ENCODE results near the gene C7orf33.

Gene C7orf33

DNA sequence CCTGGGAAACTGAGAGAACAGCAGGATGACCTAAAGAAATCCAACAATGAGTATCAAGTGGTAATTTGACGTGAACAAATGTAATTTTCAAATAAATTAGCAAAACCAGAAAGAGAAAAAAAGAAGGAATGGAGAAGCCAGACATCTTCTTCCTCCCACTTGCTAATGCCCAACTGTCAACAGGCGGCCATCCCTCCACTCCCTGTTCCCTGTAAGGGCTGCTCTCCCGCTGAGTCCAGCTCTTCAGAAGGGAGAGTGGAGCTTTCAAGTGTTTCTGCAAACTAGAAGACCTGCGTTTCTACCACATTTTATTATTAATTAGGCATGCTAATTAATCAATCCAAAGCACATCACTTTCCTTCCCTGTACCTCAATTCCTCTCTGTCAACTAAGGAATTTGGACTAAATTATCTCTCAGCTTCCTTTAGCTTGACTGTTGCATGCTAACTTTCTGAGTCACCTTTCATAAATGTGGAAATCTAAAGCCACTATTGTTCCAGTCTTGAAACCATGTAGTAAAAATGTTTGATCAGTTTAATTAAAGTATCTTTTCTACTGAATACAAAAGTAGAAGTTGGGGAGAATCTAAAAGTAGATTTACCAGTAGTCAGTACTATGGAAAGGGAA is 59.8 kb downstream of the C7orf33 start:
- Histone ChIP-seq H3K36me3 (no peaks in the 10 kb centered on the region), H3K9me3 (no peaks in the 10 kb centered on the region), H3K27me3 (no peaks in the 10 kb centered on the region), H3K27ac (no peak overlapping the region), H3K4me3 (ENCODE audit: low read depth in 1 of 2, low read length in 1 of 2) (no peak overlapping the region), H3K4me1 (ENCODE audit: control insufficient read depth in 1 of 2, insufficient read depth in 1 of 2, low read depth in 1 of 2, low read length in 1 of 2) (no peaks in the 10 kb centered on the region)
- TF ChIP-seq CTCF (IDR thresholded peaks at IDR 0.05), result no peak

DNA sequence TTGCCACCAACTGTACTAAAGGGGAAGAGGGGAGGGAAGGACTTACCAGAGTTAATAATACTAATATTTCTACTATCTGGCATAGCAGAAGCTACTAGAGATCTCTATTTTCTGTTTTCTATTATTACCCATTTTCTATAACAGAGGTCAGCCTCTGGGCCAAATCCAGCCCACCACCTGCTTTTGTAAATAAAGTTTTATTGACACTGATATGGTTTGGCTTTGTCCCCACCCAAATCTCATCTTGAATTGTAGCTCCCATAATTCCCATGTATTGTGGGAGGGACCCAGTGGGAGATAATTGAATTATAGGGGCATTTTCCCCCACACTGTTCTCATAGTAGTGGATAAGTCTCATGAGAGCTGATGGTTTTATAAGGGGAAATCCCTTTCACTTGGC is 62.2 kb downstream of the C7orf33 start:
- H3K4me1 ChIP-seq (ENCODE audit: control insufficient read depth in 1 of 2, insufficient read depth in 1 of 2, low read depth in 1 of 2, low read length in 1 of 2), result no peaks in the 10 kb centered on the region
- H3K4me3 ChIP-seq (ENCODE audit: low read depth in 1 of 2, low read length in 1 of 2), result no peak overlapping the region
- no peaks in the 10 kb centered on the region for H3K27me3 ChIP-seq
- TF ChIP-seq CTCF (IDR thresholded peaks at IDR 0.05), result no peak
- H3K27ac ChIP-seq, result no peak overlapping the region
- no peaks in the 10 kb centered on the region for H3K36me3 ChIP-seq
- no peaks in the 10 kb centered on the region for H3K9me3 ChIP-seq

- H3K4me1 ChIP-seq (ENCODE audit: control insufficient read depth in 1 of 2, insufficient read depth in 1 of 2, low read depth in 1 of 2, low read length in 1 of 2), result no peaks in the 10 kb centered on the region
- H3K27ac ChIP-seq, result no peak overlapping the region
- no peaks in the 10 kb centered on the region for H3K27me3 ChIP-seq
- no peak overlapping the region for H3K4me3 ChIP-seq (ENCODE audit: low read depth in 1 of 2, low read length in 1 of 2)
- TF ChIP-seq CTCF (IDR thresholded peaks at IDR 0.05), result no peak
- no peaks in the 10 kb centered on the region for H3K36me3 ChIP-seq
- H3K9me3 ChIP-seq, result no peaks in the 10 kb centered on the region
These were observed 67.4 kb downstream of the C7orf33 start for GRCh38 chr7:148657929-148658328.

DNA sequence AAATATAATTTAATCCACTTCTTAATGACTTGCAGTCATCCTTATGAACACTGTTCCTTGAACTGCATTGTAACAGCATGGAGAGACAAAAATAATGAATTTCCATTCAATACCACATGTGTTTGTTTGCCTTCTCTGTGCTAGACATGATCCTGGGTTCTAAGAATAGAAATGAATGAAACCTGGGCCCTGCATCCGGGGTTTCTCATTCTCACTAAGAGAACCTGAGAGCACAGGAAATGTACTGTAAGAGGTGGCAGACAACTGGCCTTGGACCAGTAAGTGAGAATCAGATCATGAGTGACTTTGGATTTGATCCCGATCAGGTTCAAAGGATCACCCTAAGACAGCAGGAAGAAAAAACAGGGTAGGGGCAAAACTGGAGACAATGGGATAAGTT is 70.9 kb downstream of the C7orf33 start:
- no peaks in the 10 kb centered on the region for H3K36me3 ChIP-seq
- H3K27me3 ChIP-seq, result no peaks in the 10 kb centered on the region
- H3K27ac ChIP-seq, result no peak overlapping the region
- H3K4me3 ChIP-seq (ENCODE audit: low read depth in 1 of 2, low read length in 1 of 2), result no peak overlapping the region
- no peaks in the 10 kb centered on the region for H3K4me1 ChIP-seq (ENCODE audit: control insufficient read depth in 1 of 2, insufficient read depth in 1 of 2, low read depth in 1 of 2, low read length in 1 of 2)
- no peaks in the 10 kb centered on the region for H3K9me3 ChIP-seq
- no peak for TF ChIP-seq CTCF (IDR thresholded peaks at IDR 0.05)

- Histone ChIP-seq H3K4me3 (ENCODE audit: low read depth in 1 of 2, low read length in 1 of 2) (no peak overlapping the region), H3K27ac (no peak overlapping the region), H3K36me3 (no peaks in the 10 kb centered on the region), H3K4me1 (ENCODE audit: control insufficient read depth in 1 of 2, insufficient read depth in 1 of 2, low read depth in 1 of 2, low read length in 1 of 2) (no peaks in the 10 kb centered on the region), H3K27me3 (no peaks in the 10 kb centered on the region), H3K9me3 (no peaks in the 10 kb centered on the region)
- TF ChIP-seq CTCF (IDR thresholded peaks at IDR 0.05), result no peak
These were observed 72.1 kb downstream of the C7orf33 start for GRCh38 chr7:148662646-148663045.

GRCh38 chr7:148664324-148664723 is 73.8 kb downstream of the C7orf33 start:
- H3K4me1 ChIP-seq (ENCODE audit: control insufficient read depth in 1 of 2, insufficient read depth in 1 of 2, low read depth in 1 of 2, low read length in 1 of 2), result no peaks in the 10 kb centered on the region
- H3K9me3 ChIP-seq, result no peaks in the 10 kb centered on the region
- no peak for TF ChIP-seq CTCF (IDR thresholded peaks at IDR 0.05)
- no peak overlapping the region for H3K27ac ChIP-seq
- H3K27me3 ChIP-seq, result no peaks in the 10 kb centered on the region
- no peaks in the 10 kb centered on the region for H3K36me3 ChIP-seq
- H3K4me3 ChIP-seq (ENCODE audit: low read depth in 1 of 2, low read length in 1 of 2), result no peak overlapping the region
